MCF 10A (cell line): Measurements from ENCODE around the gene HJURP. TPM values are rescaled to one million over a fixed set of nuclear protein-coding genes. Genes with fewer than 3 reads are reported as not detected.

ENCODE experiments used
- BruUV-seq: library from RNA; stranded (reverse); fragments of 400-500 nt; replicated peaks from 2 replicates; lab custom pipeline; 2021; lab: Mats Ljungman, UMichigan
- CTCF ChIA-PET: fragments of 300-600 bp; sonication (Branson Sonifier 250); formaldehyde crosslinking; extraction: SDS; loops from one replicate; lab custom pipeline; 2021; ENCODE audit warnings: antibody characterized with exemption, inconsistent platforms; lab: Yijun Ruan, JAX
- POLR2A ChIA-PET: fragments of 300-600, 350-650 bp; sonication (Branson Sonifier 250); formaldehyde crosslinking; extraction: SDS; loops from one replicate; lab custom pipeline; 2020; ENCODE audit warnings: antibody characterized with exemption, inconsistent platforms; lab: Yijun Ruan, JAX
- DNase-seq: peaks from one replicate; pipeline ENCODE4 v3.0.0-alpha.2; 2018; ENCODE audit not compliant: unreplicated experiment
- H3K27ac Mint-ChIP-seq: one replicate; pipeline ENCODE4 v1.8.0; 2022; ENCODE audit warnings: mild to moderate bottlenecking, low read depth, mixed read lengths; ENCODE audit not compliant: unreplicated experiment
- H3K27me3 Mint-ChIP-seq: one replicate; pipeline ENCODE4 v1.8.0; 2022; ENCODE audit warnings: mixed read lengths; ENCODE audit not compliant: insufficient read depth, unreplicated experiment
- H3K36me3 Mint-ChIP-seq: one replicate; pipeline ENCODE4 v1.8.0; 2022; ENCODE audit warnings: mild to moderate bottlenecking, moderate library complexity, mixed read lengths; ENCODE audit not compliant: insufficient read depth, unreplicated experiment
- H3K4me1 Mint-ChIP-seq: one replicate; pipeline ENCODE4 v1.8.0; 2022; ENCODE audit warnings: mixed read lengths; ENCODE audit not compliant: insufficient read depth, unreplicated experiment
- H3K4me3 Mint-ChIP-seq: one replicate; pipeline ENCODE4 v1.8.0; 2022; ENCODE audit warnings: mild to moderate bottlenecking, moderate library complexity, mixed read lengths; ENCODE audit not compliant: unreplicated experiment
- H3K9me3 Mint-ChIP-seq: one replicate; pipeline ENCODE4 v1.8.0; 2022; ENCODE audit warnings: mixed read lengths; ENCODE audit not compliant: unreplicated experiment
- intact Hi-C: fragments of 100-400 bp; cut with micrococcal nuclease; formaldehyde crosslinking; loops from 2 replicates; pipeline ENCODE4 v1.14.1; 2022
- total RNA-seq: library from RNA; stranded (reverse); gene quantifications from 2 replicates; pipeline ENCODE4 v1.2.3, GENCODE V29; 2022
- TF ChIP-seq, protein P1 (sequence below): fragments of 200-600 bp; IDR thresholded peaks from one replicate; pipeline ENCODE4 v1.8.0; 2022; ENCODE audit warnings: antibody characterized with exemption, mild to moderate bottlenecking; ENCODE audit not compliant: unreplicated experiment

HJURP gene
- total RNA-seq, 1 experiment from 2014 or later, result 29.3 TPM

- BruUV-seq, result no TSS peak
- CTCF ChIA-PET, result no interaction called here
- POLR2A ChIA-PET, result no interaction called here
- Mint-ChIP-seq H3K4me1 (peaks cover 13% of the 10 kb centered on the region), H3K36me3 (no peaks in the 10 kb centered on the region), H3K27ac (no peak overlapping the region), H3K9me3 (no peaks in the 10 kb centered on the region), H3K4me3 (no peak overlapping the region), H3K27me3 (peaks cover 10% of the 10 kb centered on the region)
- TF ChIP-seq, protein P1, sequence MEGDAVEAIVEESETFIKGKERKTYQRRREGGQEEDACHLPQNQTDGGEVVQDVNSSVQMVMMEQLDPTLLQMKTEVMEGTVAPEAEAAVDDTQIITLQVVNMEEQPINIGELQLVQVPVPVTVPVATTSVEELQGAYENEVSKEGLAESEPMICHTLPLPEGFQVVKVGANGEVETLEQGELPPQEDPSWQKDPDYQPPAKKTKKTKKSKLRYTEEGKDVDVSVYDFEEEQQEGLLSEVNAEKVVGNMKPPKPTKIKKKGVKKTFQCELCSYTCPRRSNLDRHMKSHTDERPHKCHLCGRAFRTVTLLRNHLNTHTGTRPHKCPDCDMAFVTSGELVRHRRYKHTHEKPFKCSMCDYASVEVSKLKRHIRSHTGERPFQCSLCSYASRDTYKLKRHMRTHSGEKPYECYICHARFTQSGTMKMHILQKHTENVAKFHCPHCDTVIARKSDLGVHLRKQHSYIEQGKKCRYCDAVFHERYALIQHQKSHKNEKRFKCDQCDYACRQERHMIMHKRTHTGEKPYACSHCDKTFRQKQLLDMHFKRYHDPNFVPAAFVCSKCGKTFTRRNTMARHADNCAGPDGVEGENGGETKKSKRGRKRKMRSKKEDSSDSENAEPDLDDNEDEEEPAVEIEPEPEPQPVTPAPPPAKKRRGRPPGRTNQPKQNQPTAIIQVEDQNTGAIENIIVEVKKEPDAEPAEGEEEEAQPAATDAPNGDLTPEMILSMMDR, result no peak
- intact Hi-C loops, result no loop called here
- no peak for DNase-seq
Observed at GRCh38 chr2:233800208-233800607, 54.1 kb downstream of the HJURP start.

DNA sequence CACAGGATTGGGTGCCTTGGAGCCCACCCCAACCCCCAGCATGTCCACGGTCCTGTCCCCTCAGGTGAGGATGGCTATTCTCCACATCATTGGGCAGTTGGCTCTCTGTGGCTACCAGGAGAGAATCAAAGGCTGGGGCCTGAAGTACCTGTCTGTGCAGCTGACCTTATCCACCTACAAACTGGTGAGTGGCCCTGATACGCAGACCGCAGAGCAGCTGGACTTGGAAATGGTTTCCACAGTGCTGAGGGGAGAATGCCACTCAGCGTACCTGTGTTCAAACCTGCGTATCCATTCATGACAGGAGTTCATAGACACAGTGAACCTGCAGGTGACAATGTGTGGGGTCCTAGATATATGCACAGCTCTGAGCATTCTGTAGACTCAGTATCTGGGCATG is 54.6 kb downstream of the HJURP start:
- no TSS peak for BruUV-seq

GRCh38 chr2:233799087-233799665 is 55.2 kb downstream of the HJURP start:
- Mint-ChIP-seq H3K27ac (no peak overlapping the region), H3K4me1 (peaks cover 13% of the 10 kb centered on the region), H3K27me3 (peaks cover 10% of the 10 kb centered on the region), H3K4me3 (no peak overlapping the region), H3K9me3 (no peaks in the 10 kb centered on the region), H3K36me3 (no peaks in the 10 kb centered on the region)
- CTCF ChIA-PET, result interaction anchor here (1.1 kb wide), 1 partner anchor 41 kb away, joined by 3 read pairs; no protein-coding TSS in a partner anchor
- POLR2A ChIA-PET, result no interaction called here
- no peak for DNase-seq
- intact Hi-C loops, result no loop called here
- no TSS peak for BruUV-seq
- TF ChIP-seq, protein P1, result no peak

More for the DNA sequence above, 54.6 kb downstream of the HJURP start:
- H3K27me3 Mint-ChIP-seq, result peaks cover 10% of the 10 kb centered on the region
- H3K9me3 Mint-ChIP-seq, result no peaks in the 10 kb centered on the region
- H3K27ac Mint-ChIP-seq, result no peak overlapping the region
- POLR2A ChIA-PET, result no interaction called here
- H3K4me3 Mint-ChIP-seq, result no peak overlapping the region
- intact Hi-C loops, result no loop called here
- H3K4me1 Mint-ChIP-seq, result peaks cover 13% of the 10 kb centered on the region
- CTCF ChIA-PET, result no interaction called here
- TF ChIP-seq, protein P1, result no peak
- no peak for DNase-seq
- H3K36me3 Mint-ChIP-seq, result no peaks in the 10 kb centered on the region

- TF ChIP-seq, protein P1, result no peak
- H3K4me1 Mint-ChIP-seq, result peaks cover 13% of the 10 kb centered on the region
- H3K27ac Mint-ChIP-seq, result no peak overlapping the region
- ChIA-PET CTCF (interaction anchor here (0.7 to 1.1 kb wide), 2 partner anchors 40 to 389 kb away, joined by 3 read pairs; no protein-coding TSS in a partner anchor), POLR2A (no interaction called here)
- H3K27me3 Mint-ChIP-seq, result peaks cover 10% of the 10 kb centered on the region
- no peaks in the 10 kb centered on the region for H3K9me3 Mint-ChIP-seq
- no peak overlapping the region for H3K4me3 Mint-ChIP-seq
- no TSS peak for BruUV-seq
- no peak for DNase-seq
- intact Hi-C loops, result no loop called here
- no peaks in the 10 kb centered on the region for H3K36me3 Mint-ChIP-seq
Observed at GRCh38 chr2:233798335-233799086, 55.8 kb downstream of the HJURP start.
